ENCODE results near the gene IL21R. TPM values are rescaled to one million over a fixed set of nuclear protein-coding genes. Genes with fewer than 3 reads are reported as not detected.

IL21R gene
- total and polyA plus RNA-seq, 10 of the 15 experiments (the other 5 are each of a cell fraction or from before 2014, with no cell fraction given): 5.3 to 138 (median 82.5) TPM

DNA sequence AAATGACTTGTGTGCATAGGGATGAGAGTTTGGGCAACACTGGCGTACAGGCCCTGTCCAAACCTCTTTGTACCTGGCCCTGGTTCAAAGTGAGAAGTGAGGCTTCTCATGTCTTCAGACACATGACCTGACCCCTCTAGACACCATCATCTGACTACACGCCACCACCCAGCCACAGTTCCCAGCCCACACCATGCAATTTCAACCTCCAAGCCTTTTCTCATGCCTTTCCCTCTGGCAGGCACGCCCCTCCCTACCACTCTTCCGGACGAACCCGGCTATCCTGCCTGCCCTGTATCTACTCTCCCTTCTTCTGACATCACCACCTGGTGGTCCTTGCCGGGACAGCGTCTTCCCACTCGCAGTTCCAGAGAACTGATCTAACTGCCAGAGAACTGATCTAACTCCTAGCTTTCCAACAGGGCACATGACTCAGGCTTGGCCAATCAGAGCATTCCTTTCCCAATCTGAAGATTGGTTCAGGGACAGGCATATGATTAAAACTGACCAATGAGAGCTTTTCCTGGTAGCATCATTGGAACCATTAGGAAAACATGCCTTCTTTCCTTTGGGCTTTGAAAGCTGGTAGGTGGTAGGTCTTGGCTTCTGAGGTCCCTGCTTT is 27.1 kb upstream of the IL21R start (continued):
- TF ChIP-seq CHD1 (IDR thresholded peaks at IDR 0.05; ENCODE audit: low read depth, low read length): no peak
- no peak for TF ChIP-seq HDAC6 (IDR thresholded peaks at IDR 0.05; ENCODE audit: unreplicated experiment)
- peak; percentile 85 for TF ChIP-seq SMAD1 (IDR thresholded peaks at IDR 0.05; ENCODE audit: low read depth, partially characterized antibody)
- peak; percentile 46 for TF ChIP-seq MYC (IDR thresholded peaks at IDR 0.05; ENCODE audit: insufficient read depth, insufficient read length, insufficient replicate concordance, low read length, severe bottlenecking)
- TF ChIP-seq, protein P1, sequence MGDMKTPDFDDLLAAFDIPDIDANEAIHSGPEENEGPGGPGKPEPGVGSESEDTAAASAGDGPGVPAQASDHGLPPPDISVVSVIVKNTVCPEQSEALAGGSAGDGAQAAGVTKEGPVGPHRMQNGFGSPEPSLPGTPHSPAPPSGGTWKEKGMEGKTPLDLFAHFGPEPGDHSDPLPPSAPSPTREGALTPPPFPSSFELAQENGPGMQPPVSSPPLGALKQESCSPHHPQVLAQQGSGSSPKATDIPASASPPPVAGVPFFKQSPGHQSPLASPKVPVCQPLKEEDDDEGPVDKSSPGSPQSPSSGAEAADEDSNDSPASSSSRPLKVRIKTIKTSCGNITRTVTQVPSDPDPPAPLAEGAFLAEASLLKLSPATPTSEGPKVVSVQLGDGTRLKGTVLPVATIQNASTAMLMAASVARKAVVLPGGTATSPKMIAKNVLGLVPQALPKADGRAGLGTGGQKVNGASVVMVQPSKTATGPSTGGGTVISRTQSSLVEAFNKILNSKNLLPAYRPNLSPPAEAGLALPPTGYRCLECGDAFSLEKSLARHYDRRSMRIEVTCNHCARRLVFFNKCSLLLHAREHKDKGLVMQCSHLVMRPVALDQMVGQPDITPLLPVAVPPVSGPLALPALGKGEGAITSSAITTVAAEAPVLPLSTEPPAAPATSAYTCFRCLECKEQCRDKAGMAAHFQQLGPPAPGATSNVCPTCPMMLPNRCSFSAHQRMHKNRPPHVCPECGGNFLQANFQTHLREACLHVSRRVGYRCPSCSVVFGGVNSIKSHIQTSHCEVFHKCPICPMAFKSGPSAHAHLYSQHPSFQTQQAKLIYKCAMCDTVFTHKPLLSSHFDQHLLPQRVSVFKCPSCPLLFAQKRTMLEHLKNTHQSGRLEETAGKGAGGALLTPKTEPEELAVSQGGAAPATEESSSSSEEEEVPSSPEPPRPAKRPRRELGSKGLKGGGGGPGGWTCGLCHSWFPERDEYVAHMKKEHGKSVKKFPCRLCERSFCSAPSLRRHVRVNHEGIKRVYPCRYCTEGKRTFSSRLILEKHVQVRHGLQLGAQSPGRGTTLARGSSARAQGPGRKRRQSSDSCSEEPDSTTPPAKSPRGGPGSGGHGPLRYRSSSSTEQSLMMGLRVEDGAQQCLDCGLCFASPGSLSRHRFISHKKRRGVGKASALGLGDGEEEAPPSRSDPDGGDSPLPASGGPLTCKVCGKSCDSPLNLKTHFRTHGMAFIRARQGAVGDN (IDR thresholded peaks at IDR 0.05): peak; percentile 86
- TF ChIP-seq NFYB (IDR thresholded peaks at IDR 0.05; ENCODE audit: insufficient read depth, low read depth, low read length): peak; percentile 95
- no peak; the same call in none of the 2 replicates for TF ChIP-seq MXI1 (IDR thresholded peaks at IDR 0.05; ENCODE audit: low read depth, low read length)
- TF ChIP-seq ZNF24 (IDR thresholded peaks at IDR 0.05): 0 out of 2 replicates have a peak, but pooled peaks have one; percentile 3
- no peak; the same call in 1 of the 2 replicates for TF ChIP-seq SMC3 (IDR thresholded peaks at IDR 0.05; ENCODE audit: borderline replicate concordance, low read length)
- no peak for TF ChIP-seq MTA3 (IDR thresholded peaks at IDR 0.05; ENCODE audit: borderline replicate concordance, low read length)
- TF ChIP-seq RAD21 (IDR thresholded peaks at IDR 0.05; ENCODE audit: insufficient read depth, low read depth, low read length): peak; percentile 37; the same call in 1 of the 2 replicates
- TF ChIP-seq PAX8 (IDR thresholded peaks at IDR 0.05): no peak
- TF ChIP-seq YY1 (IDR thresholded peaks at IDR 0.05; ENCODE audit: low read depth, low read length): no peak; the same call in 1 of the 2 replicates
- TF ChIP-seq ZNF384 (IDR thresholded peaks at IDR 0.05; ENCODE audit: borderline replicate concordance, low read depth, low read length): no peak
- no peak for TF ChIP-seq RBBP5 (conservative IDR thresholded peaks at IDR 0.05)
- no peak for TF ChIP-seq HDAC2 (IDR thresholded peaks at IDR 0.05)
